HG03342 (cell line): ENCODE results near the gene S100A3.
"Not testable (repeated sequence)": the region's sequence is repeated elsewhere in the genome, so short reads cannot be mapped to it uniquely, and the experiment has no call there.

Source experiments
- ATAC-seq: cut with Tn5 transposase; IDR thresholded peaks from one replicate; pipeline ENCODE4 v1.9.1; 2021; ENCODE audit warnings: mild to moderate bottlenecking, moderate library complexity; ENCODE audit not compliant: unreplicated experiment

S100A3 gene

DNA sequence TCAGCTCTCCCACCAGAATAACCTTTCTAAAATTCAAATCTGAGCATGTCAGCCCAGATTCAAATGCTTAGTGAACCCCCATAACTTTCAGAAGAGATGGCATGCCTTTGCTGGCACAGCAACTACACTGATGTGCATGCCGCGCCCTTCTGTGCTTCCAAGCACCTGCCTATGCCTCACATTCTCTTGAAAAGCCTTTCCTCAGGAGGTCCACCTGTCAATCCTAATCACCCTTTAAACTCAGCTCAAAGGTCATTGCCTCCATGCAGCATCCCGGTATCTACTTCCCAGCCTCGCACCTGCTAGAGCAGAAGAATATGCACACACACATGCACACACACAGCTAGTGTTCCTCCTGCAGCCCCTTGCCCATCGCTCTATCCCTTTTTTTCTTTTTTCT is 21.8 kb upstream of the S100A3 start:
- no peak for ATAC-seq

DNA sequence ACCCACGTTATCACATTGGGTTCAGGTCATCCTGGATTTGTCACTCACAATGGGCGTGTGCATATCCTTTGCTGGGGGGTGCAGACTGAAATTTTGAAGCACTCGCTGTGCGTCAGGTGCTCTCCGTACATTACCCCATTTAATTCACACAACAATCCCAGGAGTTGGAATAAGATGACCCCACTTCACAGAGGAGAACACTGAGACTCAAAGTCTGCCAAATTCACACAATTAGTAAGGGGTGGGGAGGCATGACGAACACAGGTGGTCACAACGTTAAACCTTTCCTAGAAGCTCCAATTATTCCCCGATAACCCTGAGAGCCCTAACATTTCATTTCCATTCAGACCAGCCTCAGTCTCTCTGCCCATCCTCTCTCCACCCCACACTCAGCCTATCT is 20.4 kb upstream of the S100A3 start:
- ATAC-seq: no peak

DNA sequence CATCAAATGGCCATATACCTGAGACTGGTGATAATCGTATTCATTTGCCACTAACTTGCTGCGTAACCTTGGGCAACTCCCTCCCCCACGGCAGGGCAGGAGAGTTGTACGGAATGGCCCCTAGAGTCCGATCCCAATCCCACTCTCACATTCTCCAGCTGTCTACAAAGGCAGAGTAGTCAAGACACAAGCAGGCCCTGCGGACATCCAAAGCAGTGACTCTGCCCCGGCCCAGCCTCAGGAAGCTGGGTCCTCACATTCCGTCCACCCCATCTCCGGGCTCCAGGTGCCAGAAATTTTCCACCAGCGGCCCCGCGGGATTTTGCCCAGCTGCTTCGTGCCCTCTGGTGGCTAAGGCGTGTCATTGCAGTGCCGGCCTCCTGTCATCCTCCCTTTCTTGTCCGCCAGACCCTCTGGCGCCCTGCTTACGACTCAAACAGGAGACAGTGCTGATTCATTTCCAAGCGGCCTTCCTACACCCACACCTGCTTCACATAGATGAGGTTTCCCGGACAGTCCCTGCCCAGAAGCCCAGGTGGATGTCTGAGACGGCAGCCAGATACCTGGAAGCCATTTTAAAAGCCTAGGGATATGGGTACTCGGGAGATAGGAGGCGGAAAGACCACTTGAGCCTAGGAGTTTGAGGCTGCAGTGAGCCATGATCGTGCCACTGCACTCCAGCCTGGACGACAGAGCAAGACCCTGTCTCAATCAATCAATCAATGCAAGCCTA is 19.5 kb upstream of the S100A3 start:
- ATAC-seq: no peak

DNA sequence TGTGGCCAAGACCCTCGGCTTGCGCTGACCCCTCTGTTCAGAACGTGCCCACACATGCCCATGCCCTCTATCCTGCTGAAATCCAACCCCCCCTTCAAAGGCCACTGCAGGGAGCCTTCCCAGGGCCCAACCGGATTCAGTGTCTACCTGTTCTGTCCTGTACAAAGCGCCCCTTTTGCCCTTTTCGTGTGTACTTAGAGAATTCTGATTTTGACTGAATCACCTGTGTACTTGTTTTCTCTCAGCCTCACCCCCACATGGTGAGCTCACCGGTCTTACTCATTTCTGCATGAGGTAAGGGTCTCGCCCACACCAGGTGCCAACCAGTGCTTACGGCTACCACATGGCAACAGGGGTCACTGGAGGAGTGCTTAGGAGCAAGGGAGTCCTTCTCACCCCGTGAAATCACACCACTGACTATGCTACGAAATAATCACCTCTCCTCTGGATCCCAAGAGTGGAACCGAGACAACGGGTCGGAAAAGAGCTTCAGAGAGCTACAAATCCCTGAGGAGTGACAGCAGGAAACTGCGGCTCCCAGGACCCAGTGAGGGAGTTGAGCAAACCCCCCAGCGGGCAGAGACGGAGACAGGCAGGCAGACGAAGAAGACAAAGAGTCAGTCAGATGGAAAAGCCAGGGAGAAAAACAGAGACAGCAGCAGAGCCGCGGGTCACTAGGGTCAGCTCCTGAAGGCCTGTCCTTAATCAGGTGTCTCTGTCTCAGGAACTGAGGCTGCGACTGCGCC is 18.7 kb upstream of the S100A3 start:
- no peak for ATAC-seq

DNA sequence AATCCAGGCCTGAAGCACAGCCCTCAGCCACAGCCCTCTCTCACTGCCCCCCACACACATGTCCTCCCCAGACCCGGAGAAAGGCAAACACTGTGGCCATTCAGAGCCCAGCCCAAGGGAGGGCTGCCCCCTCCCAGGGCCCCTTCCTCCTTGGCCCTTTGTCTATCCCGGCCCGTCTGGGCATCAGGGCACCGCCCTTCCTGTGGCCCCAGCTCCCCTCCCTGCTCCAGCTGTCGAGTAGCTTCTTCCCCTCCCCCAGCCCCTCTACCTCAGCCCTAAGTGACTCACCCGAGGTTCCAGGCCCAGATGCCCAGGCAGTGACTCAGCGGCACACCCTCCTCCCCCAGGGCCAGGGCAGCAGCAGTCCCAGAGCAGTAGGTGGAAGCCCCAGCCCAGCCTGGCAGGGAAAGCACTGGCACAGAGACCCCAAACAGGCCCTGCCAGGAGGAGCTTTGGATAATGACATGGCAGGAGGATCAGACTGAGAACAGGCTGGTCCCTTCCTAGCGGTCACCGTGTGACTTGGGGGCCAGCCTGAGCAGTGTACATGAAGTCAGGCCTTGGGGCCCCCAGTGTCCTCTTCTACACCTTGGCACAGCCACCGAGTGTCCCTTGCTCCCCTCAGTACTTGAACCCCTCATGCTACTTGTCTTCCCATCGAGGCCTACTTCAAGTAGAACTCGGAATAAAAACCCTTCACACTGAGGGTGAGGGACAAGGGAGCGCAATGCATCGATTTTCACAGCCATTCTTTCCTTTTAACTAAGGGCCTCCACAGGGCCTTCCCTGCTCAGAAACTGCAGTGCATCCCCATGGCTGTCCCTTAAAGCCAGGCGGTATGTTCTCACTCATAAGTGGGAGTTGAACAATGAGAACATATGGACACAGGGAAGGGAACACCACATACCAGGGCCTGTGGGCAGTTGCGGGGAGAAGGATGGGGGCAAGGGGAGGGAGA is 17.6 kb upstream of the S100A3 start:
- ATAC-seq: no peak

DNA sequence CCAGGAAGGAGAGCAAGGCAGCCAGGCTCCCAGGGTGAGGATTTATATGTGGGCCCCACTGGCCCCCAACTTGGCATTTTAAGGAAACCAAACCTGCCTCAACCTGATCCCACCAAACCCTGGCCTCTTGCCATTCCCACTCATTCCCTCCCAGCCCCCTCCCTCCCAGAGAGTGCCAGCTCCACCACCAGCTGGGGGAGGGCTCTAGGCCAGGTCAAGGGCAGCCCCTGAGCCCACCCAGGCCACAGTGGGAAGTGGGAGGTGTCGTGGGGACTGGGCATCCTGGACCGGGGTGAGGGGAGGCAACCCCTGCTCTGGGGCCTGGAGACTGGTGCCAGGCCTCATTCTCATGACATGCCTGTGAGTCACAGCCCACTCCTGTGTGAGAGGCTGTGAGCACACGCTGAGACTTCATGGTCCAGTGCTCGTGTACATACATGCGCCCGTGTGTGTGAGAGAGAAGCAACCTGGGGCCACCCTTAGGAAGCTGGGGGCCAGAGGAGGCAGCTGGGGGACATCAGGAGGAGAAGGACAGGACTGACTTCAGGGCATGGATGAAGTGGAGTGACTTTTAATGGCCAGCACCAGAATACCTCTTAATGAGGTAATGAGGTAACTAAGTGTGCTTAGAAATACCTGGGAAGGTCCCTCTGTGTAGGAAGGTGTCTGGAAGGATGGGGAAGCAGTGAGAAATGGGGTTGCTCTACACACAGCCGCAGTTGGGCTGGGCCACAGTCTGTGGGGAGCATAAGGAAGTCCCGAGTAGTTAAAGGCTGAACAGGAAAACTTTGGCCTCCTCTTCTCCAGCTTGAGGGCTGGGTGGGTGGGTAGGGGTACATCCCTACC is 16.7 kb upstream of the S100A3 start, which contains the start of gene S100A2:
Gene S100A2, minus strand, starts transcription at position 316 of the 846 bp plus-strand sequence. CDS start 1,967 bp downstream, outside the sequence.
- no peak for ATAC-seq

DNA sequence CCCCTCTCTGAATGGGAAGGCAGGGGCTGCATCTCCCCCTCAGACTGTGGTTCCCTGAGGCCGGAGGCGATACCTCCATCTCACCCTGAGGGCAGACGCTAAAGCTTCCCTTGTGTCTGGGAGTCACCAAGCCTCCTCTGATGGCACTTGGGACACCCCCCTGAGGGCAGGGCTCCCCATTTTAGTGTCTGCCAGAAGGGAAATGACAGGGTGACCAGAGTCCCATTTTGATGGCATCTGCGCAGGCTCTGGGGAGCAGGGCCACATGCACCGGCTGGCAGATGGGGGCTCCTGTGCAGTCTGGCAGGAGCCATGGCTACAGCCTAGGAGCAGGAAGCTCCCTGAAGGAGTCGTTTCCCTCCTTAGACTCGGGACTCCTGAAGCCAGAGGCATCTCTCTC is 14.9 kb upstream of the S100A3 start:
- ATAC-seq: no peak

DNA sequence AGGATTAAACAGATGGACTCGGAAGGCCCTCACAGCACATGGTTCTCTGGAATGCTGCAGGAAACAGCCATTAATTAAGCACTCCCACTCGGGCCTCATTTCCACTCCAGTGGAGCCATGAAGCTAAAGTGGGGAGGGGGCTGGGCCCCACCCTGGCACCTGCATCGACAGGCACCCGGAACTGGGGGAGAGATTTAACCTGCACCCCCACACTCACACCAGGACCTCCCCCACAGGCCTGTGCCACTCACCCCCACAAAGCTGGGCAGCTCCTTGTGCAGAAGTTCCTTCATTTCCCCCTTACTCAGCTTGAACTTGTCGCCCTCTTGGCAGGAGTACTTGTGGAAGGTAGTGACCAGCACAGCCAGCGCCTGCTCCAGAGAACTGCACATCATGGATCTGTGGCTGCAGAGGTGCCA is 14.4 kb upstream of the S100A3 start:
- ATAC-seq: no peak

DNA sequence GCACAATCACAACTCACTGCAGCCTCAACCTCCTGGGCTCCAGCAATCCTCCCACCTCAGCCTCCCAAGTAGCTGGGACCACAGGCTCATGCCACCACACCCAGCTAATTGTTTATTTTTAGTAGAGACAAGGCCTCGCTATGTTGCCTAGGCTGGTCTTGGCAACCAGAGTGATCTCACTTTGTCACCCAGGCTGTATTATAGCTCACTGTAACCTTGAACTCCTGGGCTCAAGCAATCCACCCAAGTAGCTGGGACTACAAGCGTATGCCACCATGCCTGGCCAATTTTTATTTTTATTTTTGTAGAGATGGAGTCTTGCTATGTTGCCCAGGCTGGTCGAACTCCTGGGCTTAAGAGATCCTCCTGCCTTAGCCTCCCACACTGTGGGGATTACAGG is 13.0 kb upstream of the S100A3 start:
- ATAC-seq: not testable (repeated sequence)

DNA sequence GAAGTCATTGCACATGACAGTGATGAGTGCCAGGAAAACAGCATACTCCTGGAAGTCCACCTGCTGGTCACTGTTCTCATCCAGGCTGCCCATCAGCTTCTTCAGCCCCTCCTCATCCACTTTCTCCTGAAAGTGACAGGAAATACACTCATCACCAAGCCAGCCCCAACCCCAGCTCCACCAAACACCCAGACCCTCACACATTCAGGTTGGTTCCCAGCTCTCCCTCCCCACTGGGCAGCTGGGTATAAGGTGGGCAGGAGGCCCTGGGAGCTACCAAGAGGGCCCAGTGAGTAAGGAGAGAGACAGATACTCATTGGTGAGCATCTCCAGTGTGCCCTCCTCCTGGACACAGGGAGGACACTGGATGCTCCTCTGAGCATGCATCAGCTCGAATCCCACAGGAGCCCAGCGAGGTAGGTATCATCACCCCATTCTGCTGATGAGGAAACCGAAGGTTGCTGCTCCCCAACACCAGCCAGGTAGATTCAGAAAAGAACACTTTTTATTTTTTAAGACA is 12.5 kb upstream of the S100A3 start:
- no peak for ATAC-seq

DNA sequence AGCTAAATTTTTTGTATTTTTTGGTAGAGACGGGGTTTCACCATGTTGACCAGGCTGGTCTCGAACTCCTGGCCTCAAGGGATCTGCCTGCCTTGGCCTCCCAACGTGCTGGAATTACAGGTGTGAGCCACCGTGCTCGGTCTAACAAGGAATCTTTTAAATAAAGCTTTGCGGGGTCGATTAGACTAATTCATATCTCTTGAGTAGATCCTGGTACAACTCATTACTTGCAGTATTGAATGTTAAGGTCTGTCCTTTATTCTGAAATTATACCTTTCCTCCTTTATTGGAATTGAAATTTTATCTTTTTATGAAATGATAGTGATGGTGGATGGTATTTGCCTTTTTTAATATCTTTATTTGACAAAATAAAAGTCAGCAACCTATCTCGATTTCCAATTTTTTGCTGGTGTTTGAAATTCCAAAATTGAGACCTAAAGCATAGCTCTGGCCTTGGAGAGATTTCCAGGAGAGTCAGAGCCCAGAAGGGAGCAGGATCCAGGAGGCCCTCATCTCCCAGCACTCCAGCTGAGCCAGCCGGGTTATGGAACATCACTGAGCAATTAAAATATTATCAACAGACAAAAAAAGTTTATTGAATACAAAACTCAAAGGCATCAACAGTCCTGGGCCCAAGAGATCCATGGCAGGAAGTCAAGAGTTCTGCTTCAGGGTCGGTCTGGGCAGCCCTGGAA is 11.9 kb upstream of the S100A3 start:
- no peak for ATAC-seq

DNA sequence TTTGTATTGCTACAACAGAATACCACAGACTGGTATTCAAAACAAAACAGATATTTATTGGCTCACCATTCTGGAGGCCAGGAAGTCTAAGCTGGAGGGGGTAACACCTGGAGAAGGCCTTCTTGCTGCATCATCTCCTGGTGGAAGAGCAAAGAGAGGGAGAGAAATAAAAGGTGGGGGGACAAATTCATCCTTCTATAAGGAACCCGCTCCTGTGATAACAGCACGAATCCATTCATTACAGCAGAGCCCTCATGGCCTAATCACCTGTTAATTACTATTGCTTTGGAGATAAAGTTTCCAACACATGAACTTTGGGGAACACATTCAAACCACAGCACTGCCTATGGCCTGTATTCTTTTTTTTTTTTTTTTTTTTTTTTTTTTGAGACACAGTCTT is 11.2 kb upstream of the S100A3 start:
- ATAC-seq: no peak

DNA sequence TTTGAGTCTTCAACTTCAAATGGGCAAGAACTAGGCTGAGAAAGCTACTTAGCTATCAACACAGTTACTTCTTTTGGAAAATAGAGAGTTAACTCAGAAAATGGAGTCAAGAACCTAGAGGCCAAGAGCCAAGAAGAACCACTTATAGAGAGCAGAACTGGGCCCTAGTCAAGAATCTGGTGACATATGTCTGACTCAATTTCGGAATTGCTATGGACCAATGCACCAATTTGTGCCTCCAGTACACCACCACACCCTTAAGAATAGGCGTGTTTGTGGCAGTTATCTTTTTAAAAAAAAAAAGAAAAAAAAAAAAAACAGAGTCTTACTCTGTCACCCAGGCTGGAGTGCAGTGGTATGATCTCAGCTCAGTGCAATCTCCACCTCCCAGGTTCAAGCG is 8.8 kb upstream of the S100A3 start:
- ATAC-seq: no peak

DNA sequence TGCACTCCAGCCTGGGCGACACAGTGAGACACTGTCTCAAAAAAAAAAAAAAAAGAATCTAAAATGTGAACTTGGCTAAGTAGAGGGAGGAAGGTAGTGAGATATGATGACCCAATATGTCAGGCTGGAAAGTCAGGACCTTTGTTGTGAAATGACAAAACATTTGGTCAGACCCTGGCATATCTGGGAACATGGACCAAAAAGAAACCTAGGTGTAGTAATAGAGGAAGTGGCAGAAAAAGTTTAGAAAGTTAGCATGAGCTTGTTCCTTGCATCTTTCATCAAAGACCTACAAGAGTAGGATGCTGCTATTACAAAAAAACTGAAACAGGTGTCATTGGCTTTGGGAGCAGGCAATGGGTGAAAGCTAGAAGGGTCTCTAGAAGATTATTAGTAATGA is 7.3 kb upstream of the S100A3 start:
- ATAC-seq: no peak

DNA sequence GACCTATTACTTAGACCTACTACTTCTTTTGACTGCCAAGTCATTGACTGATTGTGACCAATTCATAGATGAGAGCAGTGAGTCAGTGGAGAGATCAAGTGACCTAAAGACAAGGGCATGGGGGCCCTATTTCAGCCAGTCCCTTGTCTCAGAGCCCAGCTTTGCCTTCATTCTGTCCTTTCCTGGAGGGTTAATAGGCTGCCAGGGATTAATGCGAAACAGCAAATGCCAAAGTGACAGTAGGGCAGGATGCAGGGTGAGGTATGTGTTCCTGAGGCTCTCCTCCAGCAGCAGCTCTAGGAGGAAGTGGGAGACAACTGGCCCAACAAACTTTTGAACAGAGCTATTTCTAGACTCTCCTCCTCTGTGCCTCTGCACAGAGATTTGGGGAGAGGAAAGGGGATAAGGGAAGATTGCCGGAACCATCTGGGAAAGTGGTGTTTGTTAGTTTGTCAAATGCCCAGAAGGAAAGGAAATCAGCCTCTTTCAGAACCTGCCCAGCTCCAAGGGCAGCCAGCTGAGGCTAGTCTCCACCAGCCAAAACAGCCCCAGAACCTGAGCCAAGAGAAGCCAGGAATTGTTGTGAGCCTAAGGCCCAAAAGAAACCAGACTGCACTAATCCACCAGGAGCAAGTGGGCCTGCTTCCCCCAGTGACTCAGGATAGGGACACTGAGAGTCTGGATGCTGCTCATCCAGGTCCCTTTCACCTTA is 4.9 kb upstream of the S100A3 start:
- no peak for ATAC-seq

DNA sequence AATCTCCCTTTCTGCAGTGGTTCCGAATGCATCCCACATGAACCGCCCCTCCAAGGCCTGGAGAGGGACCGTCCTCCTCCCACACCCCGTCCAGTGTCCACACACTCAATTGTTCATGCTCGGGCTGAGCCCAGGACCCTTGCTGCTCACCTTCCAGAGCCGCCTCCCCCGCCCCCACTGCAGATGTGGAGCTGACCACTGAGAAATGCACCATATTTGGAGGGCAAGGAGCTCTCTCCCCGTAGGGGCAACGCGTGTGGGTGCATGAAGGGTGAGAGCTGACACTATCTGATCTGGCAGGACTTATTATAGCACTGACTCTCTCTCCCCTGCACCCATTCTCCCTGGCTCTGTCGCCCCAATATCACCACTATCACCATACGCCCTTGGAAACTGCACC is 4.0 kb upstream of the S100A3 start:
- ATAC-seq: no peak

DNA sequence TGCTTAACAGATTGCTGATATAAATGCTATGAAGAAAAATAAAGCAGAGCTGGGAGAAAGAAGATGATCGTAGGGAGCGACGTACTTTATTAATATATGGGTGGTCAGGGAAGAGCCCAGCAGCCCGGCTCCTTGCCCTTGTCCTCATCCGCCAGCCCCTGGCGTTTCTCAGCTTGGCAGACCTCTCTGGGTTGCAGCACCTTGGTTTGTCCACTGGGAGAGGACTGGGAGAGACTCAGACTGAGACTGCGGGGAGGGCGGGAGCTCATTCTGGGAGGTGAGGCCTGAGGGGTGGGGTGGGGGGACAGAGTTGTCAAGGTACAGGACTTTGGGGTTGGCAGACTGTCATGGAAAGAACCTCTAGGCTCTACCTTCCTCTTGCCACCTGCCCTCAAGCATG is 3.3 kb upstream of the S100A3 start:
- no peak for ATAC-seq

DNA sequence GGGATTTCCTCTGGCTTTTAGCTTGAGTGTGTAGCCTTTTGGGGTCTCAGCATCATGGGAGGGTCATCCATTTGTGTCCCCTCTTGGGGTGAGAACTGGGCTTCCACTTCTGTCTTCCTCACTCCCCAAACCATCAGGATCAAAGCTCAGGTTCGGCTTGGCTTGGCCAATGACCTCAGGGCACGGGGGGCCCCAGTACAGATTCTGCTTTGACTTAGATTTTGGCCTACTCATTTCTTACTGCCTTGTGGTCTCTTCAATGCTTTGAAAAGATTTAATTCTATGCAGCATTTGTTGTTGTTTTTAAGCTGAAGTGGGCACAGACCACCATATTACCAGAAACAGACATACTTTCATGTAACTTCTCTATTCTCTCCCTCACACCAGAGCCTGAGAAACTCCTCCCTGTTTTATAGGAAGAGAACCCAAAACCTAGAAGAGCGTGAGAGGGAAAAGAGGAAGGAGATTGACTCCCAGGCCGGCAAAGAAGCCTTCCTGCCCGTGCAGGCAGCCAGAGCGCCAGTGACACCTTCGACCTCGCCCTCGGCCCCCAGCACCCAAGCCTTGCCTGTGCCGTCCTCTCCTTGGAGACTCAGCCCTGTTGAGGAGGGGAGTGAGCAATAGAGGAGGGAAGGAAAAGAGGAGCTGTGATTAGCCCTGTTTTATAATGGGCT is 1.9 kb upstream of the S100A3 start:
- no peak for ATAC-seq
